Activated B cell treated with CpG ODN at 0.5 μM for 24 hours (primary cell): ENCODE results near the gene HDAC4. TPM values are rescaled to one million over a fixed set of nuclear protein-coding genes. Genes with fewer than 3 reads are reported as not detected.
"Not testable (repeated sequence)": the region's sequence is repeated elsewhere in the genome, so short reads cannot be mapped to it uniquely, and the experiment has no call there.

ENCODE experiments used
- ATAC-seq: fragments of 200-7000 bp; cut with Tn5 transposase; one replicate; pipeline ENCODE4 v1.10.0; 2021; ENCODE audit warnings: low read depth, mild to moderate bottlenecking, moderate library complexity
- CTCF ChIA-PET: fragments of 350-600 bp; sonication (Branson Sonifier 250); formaldehyde crosslinking; loops from one replicate; lab custom pipeline; 2021; ENCODE audit warnings: antibody characterized with exemption; lab: Charles Lee
- POLR2A ChIA-PET: fragments of 350-600 bp; sonication (Branson Sonifier 250); formaldehyde crosslinking; loops from one replicate; lab custom pipeline; 2021; ENCODE audit warnings: antibody characterized with exemption; lab: Charles Lee
- DNase-seq: peaks from one replicate; pipeline ENCODE4 v3.0.0; 2022
- H3K27ac Mint-ChIP-seq: one replicate; pipeline ENCODE4 v1.8.0; 2020; ENCODE audit warnings: mixed read lengths
- H3K27me3 Mint-ChIP-seq: one replicate; pipeline ENCODE4 v1.8.0; 2021; ENCODE audit warnings: mixed read lengths
- H3K36me3 Mint-ChIP-seq: one replicate; pipeline ENCODE4 v1.8.0; 2021; ENCODE audit warnings: low read depth, mixed read lengths
- H3K4me1 Mint-ChIP-seq: one replicate; pipeline ENCODE4 v1.8.0; 2021; ENCODE audit warnings: mixed read lengths
- H3K4me3 Mint-ChIP-seq: one replicate; pipeline ENCODE4 v1.8.0; 2020; ENCODE audit warnings: mild to moderate bottlenecking, mixed read lengths
- H3K9me3 Mint-ChIP-seq: one replicate; pipeline ENCODE4 v1.8.0; 2020; ENCODE audit warnings: mixed read lengths
- intact Hi-C: fragments of 100-400 bp; cut with micrococcal nuclease; formaldehyde crosslinking; loops from one replicate; pipeline ENCODE4 v1.15.1; 2024
- total RNA-seq: library from RNA; stranded (reverse); gene quantifications from 2 replicates; pipeline ENCODE4 v1.2.3, GENCODE V29; 2022
- TF ChIP-seq, protein P1 (sequence below): fragments of 200-600 bp; IDR thresholded peaks from one replicate; pipeline ENCODE4 v1.8.0; 2022; ENCODE audit warnings: antibody characterized with exemption, mild to moderate bottlenecking

Gene HDAC4
- total RNA-seq, 1 donor from 2014 or later = 31.9 TPM

DNA sequence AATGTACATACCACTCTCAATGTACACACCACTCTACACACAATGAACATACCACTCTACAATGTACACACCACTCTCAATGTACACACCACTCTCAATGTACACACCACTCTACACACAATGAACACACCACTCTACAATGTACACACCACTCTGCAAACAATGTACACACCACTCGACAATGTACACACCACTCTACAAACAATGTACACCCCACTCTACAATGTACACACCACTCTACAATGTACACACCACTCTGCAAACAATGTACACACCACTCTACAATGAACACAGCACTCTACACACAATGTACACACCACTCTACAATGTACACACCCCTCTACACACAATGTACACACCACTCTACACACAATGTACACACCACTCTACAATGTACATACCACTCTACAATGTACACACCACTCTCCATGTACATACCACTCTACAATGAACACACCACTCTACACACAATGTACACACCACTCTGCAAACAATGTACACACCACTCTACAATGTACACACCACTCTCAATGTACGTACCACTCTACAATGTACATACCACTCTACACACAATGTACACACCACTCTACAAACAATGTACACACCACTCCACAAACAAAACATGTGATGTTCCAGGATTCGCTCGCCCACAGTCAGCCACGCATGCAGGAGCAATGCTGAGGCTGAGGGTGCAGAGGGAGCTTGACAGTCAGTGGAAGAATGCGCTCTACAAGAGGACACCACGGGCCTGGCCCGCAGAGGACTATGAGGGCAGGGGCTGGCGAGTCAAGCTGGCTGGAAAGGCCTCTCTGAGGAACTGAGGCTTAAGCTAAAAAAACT is 118.2 kb downstream of the HDAC4 start:
- H3K27ac Mint-ChIP-seq = no peak overlapping the region
- CTCF ChIA-PET = no interaction called here
- ATAC-seq = no peak
- no peaks in the 10 kb centered on the region for H3K9me3 Mint-ChIP-seq
- TF ChIP-seq, protein P1, sequence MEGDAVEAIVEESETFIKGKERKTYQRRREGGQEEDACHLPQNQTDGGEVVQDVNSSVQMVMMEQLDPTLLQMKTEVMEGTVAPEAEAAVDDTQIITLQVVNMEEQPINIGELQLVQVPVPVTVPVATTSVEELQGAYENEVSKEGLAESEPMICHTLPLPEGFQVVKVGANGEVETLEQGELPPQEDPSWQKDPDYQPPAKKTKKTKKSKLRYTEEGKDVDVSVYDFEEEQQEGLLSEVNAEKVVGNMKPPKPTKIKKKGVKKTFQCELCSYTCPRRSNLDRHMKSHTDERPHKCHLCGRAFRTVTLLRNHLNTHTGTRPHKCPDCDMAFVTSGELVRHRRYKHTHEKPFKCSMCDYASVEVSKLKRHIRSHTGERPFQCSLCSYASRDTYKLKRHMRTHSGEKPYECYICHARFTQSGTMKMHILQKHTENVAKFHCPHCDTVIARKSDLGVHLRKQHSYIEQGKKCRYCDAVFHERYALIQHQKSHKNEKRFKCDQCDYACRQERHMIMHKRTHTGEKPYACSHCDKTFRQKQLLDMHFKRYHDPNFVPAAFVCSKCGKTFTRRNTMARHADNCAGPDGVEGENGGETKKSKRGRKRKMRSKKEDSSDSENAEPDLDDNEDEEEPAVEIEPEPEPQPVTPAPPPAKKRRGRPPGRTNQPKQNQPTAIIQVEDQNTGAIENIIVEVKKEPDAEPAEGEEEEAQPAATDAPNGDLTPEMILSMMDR = no peak
- peaks cover 20% of the 10 kb centered on the region for H3K27me3 Mint-ChIP-seq
- H3K4me1 Mint-ChIP-seq = peaks cover 19% of the 10 kb centered on the region
- DNase-seq = no peak
- H3K4me3 Mint-ChIP-seq = no peak overlapping the region
- intact Hi-C loops = no loop called here
- H3K36me3 Mint-ChIP-seq = no peaks in the 10 kb centered on the region
- POLR2A ChIA-PET = no interaction called here

DNA sequence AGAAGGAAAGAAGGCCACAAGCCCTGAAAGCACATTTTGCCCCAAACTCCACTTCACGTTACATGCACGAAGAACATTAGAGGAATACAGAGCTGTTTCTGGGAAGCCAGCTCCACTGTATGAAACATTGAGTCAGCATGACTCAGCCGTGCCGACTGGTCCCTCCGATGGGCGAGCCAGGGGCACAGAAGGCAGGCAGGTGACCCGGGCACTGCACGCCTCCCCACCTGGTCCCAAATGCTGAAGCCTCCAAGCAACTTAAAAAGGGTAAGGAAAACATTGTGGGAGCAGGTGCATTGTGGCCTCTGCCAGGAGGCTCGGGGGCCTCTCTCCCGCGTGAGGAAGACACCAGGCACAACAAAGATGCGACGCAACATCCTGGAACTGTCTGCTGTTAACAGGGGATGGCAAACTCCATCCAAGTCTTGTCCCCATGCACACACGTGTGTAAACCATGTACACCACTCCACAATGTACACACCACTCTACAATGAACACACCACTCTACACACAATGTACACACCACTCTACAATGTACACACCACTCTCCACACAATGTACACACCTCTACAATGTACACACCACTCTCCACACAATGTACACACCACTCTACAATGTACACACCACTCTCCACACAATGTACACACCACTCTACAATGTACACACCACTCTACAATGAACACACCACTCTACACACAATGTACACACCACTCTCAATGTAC is 120.4 kb downstream of the HDAC4 start:
- H3K27ac Mint-ChIP-seq, H3K9me3 Mint-ChIP-seq, intact Hi-C loops, CTCF ChIA-PET, POLR2A ChIA-PET, ATAC-seq, H3K36me3 Mint-ChIP-seq, H3K4me3 Mint-ChIP-seq: not testable (repeated sequence)
- Mint-ChIP-seq H3K4me1 (peaks cover 14% of the 10 kb centered on the region), H3K27me3 (peaks cover 21% of the 10 kb centered on the region)
- DNase-seq = peak; percentile 8

DNA sequence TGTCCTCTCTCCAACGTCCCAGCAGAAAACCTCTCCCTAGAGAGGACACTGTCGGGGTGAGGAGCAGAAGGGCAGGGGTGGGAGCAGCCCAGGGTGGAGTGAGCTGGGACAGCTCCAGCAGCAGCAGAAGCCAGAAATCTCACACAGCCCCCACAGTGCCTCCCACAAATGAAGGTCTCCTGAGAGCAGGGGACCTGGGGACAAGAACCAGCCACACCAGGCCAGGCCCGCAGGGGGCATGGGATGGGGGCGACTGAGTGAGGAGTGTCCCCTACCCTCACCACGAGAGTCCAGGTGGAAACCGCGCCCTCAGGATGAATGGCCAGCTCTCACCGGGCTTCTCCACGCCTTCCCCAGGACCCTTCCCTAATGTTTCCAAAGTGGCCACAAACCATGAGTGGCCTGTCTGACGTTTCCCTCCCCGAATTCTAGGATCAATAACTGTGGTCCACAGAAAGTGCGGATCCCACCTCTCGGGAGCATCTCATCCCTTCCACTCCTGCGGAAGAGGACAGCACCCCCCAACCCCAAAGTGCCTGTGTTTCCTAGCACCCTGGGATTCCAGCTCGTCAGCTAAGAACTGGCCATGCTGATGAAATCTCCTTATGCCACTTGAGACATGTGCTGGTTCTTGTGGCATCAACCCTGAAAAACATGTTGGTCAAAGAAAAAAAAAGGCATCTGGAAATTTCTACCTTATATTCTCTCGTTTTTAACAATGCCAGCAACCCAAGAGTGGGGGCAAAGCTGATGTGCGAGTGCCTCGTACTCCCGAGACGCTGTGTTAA is 121.1 kb downstream of the HDAC4 start:
- no peaks in the 10 kb centered on the region for H3K36me3 Mint-ChIP-seq
- peaks cover 11% of the 10 kb centered on the region for H3K4me1 Mint-ChIP-seq
- TF ChIP-seq, protein P1 = no peak
- H3K27ac Mint-ChIP-seq = no peak overlapping the region
- no peaks in the 10 kb centered on the region for H3K9me3 Mint-ChIP-seq
- ATAC-seq = no peak
- peaks cover 18% of the 10 kb centered on the region for H3K27me3 Mint-ChIP-seq
- ChIA-PET CTCF (no interaction called here), POLR2A (no interaction called here)
- no peak overlapping the region for H3K4me3 Mint-ChIP-seq
- intact Hi-C loops = no loop called here
- DNase-seq = peak; percentile 7

DNA sequence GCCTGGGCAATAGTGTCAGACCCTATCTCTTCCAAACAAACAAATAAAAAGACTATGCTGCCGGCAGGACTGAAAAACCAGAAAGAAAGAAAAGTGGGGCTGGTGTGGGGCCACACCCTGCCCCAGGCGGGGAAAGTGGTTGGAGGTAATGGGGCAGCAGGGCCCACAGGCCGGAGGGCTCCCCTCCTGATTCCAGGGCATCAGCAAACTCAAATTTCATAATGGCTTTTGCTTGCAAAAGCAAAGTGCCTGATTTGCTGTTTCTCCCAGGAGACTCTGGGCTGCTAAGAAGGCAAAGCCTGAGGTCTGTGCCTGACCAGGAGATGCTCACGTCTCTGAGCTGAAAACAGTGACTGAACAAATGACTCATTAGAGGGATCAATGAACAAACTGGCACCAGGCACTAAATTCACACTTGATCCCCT is 121.9 kb downstream of the HDAC4 start:
- Mint-ChIP-seq H3K4me3 (no peak overlapping the region), H3K27me3 (peaks cover 22% of the 10 kb centered on the region), H3K4me1 (peaks cover 17% of the 10 kb centered on the region), H3K9me3 (no peaks in the 10 kb centered on the region), H3K27ac (no peak overlapping the region), H3K36me3 (no peaks in the 10 kb centered on the region)
- no peak for ATAC-seq
- DNase-seq = peak; percentile 7
- intact Hi-C loops = no loop called here
- TF ChIP-seq, protein P1 = no peak
- ChIA-PET CTCF (no interaction called here), POLR2A (no interaction called here)

DNA sequence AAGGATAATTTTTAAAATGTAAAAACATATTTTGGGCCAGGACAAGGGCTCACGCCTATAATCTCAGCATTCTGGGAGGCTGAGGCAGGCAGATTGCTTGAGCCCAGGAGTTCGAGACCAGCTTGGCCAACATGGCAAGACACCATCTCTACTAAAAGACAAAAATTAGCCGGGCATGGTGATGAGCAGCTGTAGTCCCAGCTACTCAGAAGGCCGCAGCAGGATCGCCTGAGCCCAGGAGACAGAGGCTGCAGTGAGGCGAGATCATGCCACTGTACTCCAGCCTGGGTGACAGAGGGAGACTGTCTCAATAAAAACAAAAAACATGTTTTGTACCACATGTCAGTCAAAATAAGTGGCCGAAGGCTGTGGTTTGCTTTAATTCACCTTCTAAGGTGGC is 122.5 kb downstream of the HDAC4 start:
- H3K4me3 Mint-ChIP-seq = no peak overlapping the region
- POLR2A ChIA-PET = no interaction called here
- H3K4me1 Mint-ChIP-seq = peaks cover 17% of the 10 kb centered on the region

More for the DNA sequence above, 122.5 kb downstream of the HDAC4 start:
- Mint-ChIP-seq H3K9me3 (no peaks in the 10 kb centered on the region), H3K36me3 (no peaks in the 10 kb centered on the region), H3K27me3 (peaks cover 28% of the 10 kb centered on the region), H3K27ac (no peak overlapping the region)
- TF ChIP-seq, protein P1 = no peak
- ATAC-seq (no peak), DNase-seq (peak; percentile 4)
- CTCF ChIA-PET = no interaction called here
- intact Hi-C loops = no loop called here
